Hepatocyte (in vitro differentiated cells): ENCODE results near the gene TBX6. TPM values are rescaled to one million over a fixed set of nuclear protein-coding genes. Genes with fewer than 3 reads are reported as not detected.

Experiments used
- DNase-seq: peaks from one replicate; pipeline ENCODE4 v3.0.0-alpha.2; 2016; ENCODE audit warnings: low spot score
- H2AFZ ChIP-seq: fragments of 200-600 bp; sonication (generic); 2 replicates; pipeline ENCODE4 v1.6.0; 2016; ENCODE audit warnings: antibody characterized with exemption, mild to moderate bottlenecking
- H3K27ac ChIP-seq: fragments of 200-600 bp; sonication (generic); 2 replicates; pipeline ENCODE4 v1.5.1; 2016; ENCODE audit warnings: mild to moderate bottlenecking
- H3K27me3 ChIP-seq: fragments of 200-600 bp; sonication (generic); 2 replicates; pipeline ENCODE4 v1.6.1; 2016
- H3K36me3 ChIP-seq: fragments of 200-600 bp; sonication (generic); replicated peaks from 2 replicates; pipeline ENCODE4 v1.5.1; 2016; ENCODE audit warnings: low read depth; ENCODE audit not compliant: insufficient read depth
- H3K4me1 ChIP-seq: fragments of 200-600 bp; sonication (generic); 2 replicates; pipeline ENCODE4 v1.5.1; 2016; ENCODE audit warnings: mild to moderate bottlenecking, moderate library complexity; ENCODE audit not compliant: insufficient read depth
- H3K4me2 ChIP-seq: fragments of 200-600 bp; sonication (generic); 2 replicates; pipeline ENCODE4 v1.6.0; 2016
- H3K4me3 ChIP-seq: fragments of 200-600 bp; sonication (generic); 2 replicates; pipeline ENCODE4 v1.5.1; 2016; ENCODE audit warnings: mild to moderate bottlenecking
- H3K79me2 ChIP-seq: fragments of 200-600 bp; sonication (generic); 2 replicates; pipeline ENCODE4 v1.6.0; 2017; ENCODE audit warnings: mild to moderate bottlenecking
- H3K9me2 ChIP-seq: fragments of 200-600 bp; sonication (generic); replicated peaks from 2 replicates; pipeline ENCODE4 v1.6.0; 2017; ENCODE audit warnings: mild to moderate bottlenecking; ENCODE audit not compliant: insufficient read depth
- H3K9me3 ChIP-seq: fragments of 200-600 bp; sonication (generic); 2 replicates; pipeline ENCODE4 v1.5.1; 2016; ENCODE audit warnings: low read depth, mild to moderate bottlenecking
- H4K20me1 ChIP-seq: fragments of 200-600 bp; sonication (generic); 2 replicates; pipeline ENCODE4 v1.6.0; 2016; ENCODE audit warnings: mild to moderate bottlenecking; ENCODE audit not compliant: insufficient read depth, poor library complexity, severe bottlenecking
- CTCF ChIP-seq: fragments of 200-600 bp; sonication (generic); IDR thresholded peaks from 2 replicates; pipeline ENCODE4 v1.5.1; 2016; ENCODE audit warnings: antibody characterized with exemption, mild to moderate bottlenecking; ENCODE audit not compliant: poor library complexity
- EZH2 ChIP-seq: fragments of 200-600 bp; sonication (generic); IDR thresholded peaks from 2 replicates; pipeline ENCODE4 v1.6.1; 2016; ENCODE audit warnings: antibody characterized with exemption, mild to moderate bottlenecking, borderline replicate concordance
- EZH2phosphoT487 ChIP-seq: fragments of 200-600 bp; sonication (generic); IDR thresholded peaks from one replicate; pipeline ENCODE4 v1.6.1; 2018; ENCODE audit warnings: antibody characterized with exemption, mild to moderate bottlenecking, low read depth, moderate library complexity; ENCODE audit not compliant: unreplicated experiment, severe bottlenecking
- WGBS: methylation state at CpG from one replicate; pipeline ENCODE4 v1.1.6; 2016; ENCODE audit warnings: low lambda C conversion rate; ENCODE audit errors: missing lambda C conversion rate; 5-methylcytosine and 5-hydroxymethylcytosine counted together
- polyA plus RNA-seq: library from polyadenylated mRNA; unstranded; fragments of >200 nt; fragmentation: Nextera tagmentation; extraction: Ambion mirVana; gene quantifications from 2 replicates; pipeline ENCODE4 v1.2.1, GENCODE V29; 2016
- total RNA-seq: library from RNA; depleted of rRNA; stranded (reverse); fragments of >200 nt; gene quantifications from 2 replicates; pipeline ENCODE4 v1.2.3, GENCODE V29; 2014

TBX6 gene
- total and polyA plus RNA-seq, 2 experiments from 2014 or later = 0.10 to 0.60 TPM

- H3K27me3 ChIP-seq = no peaks in the 10 kb centered on the region
- peaks cover 15% of the 10 kb centered on the region for H4K20me1 ChIP-seq
- H3K4me2 ChIP-seq = no peak overlapping the region
- no peaks in the 10 kb centered on the region for H3K9me2 ChIP-seq
- no peaks in the 10 kb centered on the region for H3K9me3 ChIP-seq
- H2AFZ ChIP-seq = no peak overlapping the region
- no peak for TF ChIP-seq EZH2phosphoT487
- TF ChIP-seq CTCF = no peak
- TF ChIP-seq EZH2 = no peak
- WGBS = 96% methylated on average over 9 of the region's 9 CpGs
- peaks cover 17% of the 10 kb centered on the region for H3K4me1 ChIP-seq
- no peak for DNase-seq
- H3K27ac ChIP-seq = no peak overlapping the region
- H3K4me3 ChIP-seq = no peak overlapping the region
- peaks cover 41% of the 10 kb centered on the region for H3K79me2 ChIP-seq
- no peaks in the 10 kb centered on the region for H3K36me3 ChIP-seq
Measured at GRCh38 chr16:30068333-30068732, 23.4 kb downstream of the TBX6 start.

GRCh38 chr16:30067584-30067916, 24.2 kb downstream of the TBX6 start:
- H3K4me3 ChIP-seq = no peak overlapping the region

GRCh38 chr16:30066761-30067583, 24.8 kb downstream of the TBX6 start:
- Histone ChIP-seq H3K4me2 (peak overlapping the region; percentile 89), H3K79me2 (peaks cover 47% of the 10 kb centered on the region), H3K27me3 (no peaks in the 10 kb centered on the region), H3K27ac (peak overlapping the region; percentile 98), H3K9me2 (no peaks in the 10 kb centered on the region), H2AFZ (no peak overlapping the region), H3K36me3 (no peaks in the 10 kb centered on the region), H3K9me3 (no peaks in the 10 kb centered on the region), H3K4me3 (peak overlapping the region; percentile 86), H3K4me1 (peaks cover 20% of the 10 kb centered on the region), H4K20me1 (peaks cover 15% of the 10 kb centered on the region)
- WGBS = 81% methylated on average over 21 of the region's 21 CpGs
- DNase-seq = no peak
- TF ChIP-seq EZH2phosphoT487 = no peak
- no peak for TF ChIP-seq CTCF
- no peak for TF ChIP-seq EZH2

More at GRCh38 chr16:30067584-30067916, 24.2 kb downstream of the TBX6 start:
- no peaks in the 10 kb centered on the region for H3K9me3 ChIP-seq
- peaks cover 47% of the 10 kb centered on the region for H3K79me2 ChIP-seq
- peaks cover 20% of the 10 kb centered on the region for H3K4me1 ChIP-seq
- WGBS = 95% methylated on average over 6 of the region's 6 CpGs
- TF ChIP-seq EZH2phosphoT487 (no peak), CTCF (no peak), EZH2 (no peak)
- no peak for DNase-seq
- peaks cover 15% of the 10 kb centered on the region for H4K20me1 ChIP-seq
- no peaks in the 10 kb centered on the region for H3K9me2 ChIP-seq
- H3K27me3 ChIP-seq = no peaks in the 10 kb centered on the region
- H3K36me3 ChIP-seq = no peaks in the 10 kb centered on the region
- H3K27ac ChIP-seq = no peak overlapping the region
- no peak overlapping the region for H2AFZ ChIP-seq
- H3K4me2 ChIP-seq = peak overlapping the region; percentile 89
